ENCODE data around the gene AJM1. TPM values are rescaled to one million over a fixed set of nuclear protein-coding genes. Genes with fewer than 3 reads are reported as not detected.

AJM1 gene
- total and polyA plus RNA-seq, 2 donors (not counting 1 experiment from before 2014, with no cell fraction given): 0.19 to 1.7 TPM

DNA sequence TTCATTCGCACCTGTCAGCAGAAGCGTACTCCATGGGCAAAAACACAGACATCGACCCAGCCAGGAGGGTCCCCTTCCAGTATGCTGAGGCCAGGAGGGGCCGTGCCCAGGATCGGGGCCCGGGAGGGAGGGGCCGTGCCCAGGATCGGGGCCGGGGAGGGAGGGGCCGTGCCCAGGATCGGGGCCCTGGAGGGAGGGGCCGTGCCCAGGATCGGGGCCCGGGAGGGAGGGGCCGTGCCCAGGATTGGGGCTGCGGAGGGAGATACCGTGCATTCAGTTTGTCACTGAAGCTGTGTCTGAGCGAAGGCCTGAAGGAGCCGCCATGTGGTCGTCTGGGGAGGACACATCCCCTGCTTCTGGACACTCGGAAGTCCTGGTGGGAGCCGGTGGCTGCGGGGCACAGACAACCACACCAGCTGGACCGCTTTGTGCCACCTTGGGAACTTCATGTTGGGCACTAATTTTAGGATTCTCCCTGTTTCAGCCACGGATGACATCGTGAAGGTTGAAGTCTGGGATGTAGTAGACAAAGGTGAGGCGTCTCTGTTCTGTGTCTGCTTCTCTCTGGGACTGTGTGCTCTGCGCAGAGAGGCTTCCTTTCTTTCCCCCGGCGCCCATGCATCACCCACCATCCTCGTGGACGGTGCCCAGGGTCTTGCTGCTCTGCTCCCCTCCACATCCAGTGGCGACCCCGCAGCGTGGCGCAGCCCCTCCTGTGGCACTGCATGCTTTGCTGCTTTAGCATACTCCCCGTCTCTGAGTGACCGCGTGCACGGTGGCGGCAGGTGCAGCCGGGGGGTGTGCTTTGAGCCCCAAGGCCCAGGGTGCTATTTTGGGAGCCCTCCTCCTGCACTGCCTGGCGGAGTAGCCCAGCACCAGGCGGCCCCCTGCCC is 16.7 kb upstream of the AJM1 start:
- no peak overlapping the region for H3K27ac ChIP-seq (ENCODE audit: insufficient read depth, low read length)
- H4K20me1 ChIP-seq (ENCODE audit: control insufficient read depth, extremely low read depth, insufficient read depth, low read length): no peaks in the 10 kb centered on the region
- DNase-seq (ENCODE audit: low read depth in 2 of 2): no peak
- peaks cover 3% of the 10 kb centered on the region for H3K4me1 ChIP-seq (ENCODE audit: control insufficient read depth, extremely low read depth, insufficient read depth, low read length)
- peaks cover 32% of the 10 kb centered on the region for H3K36me3 ChIP-seq (ENCODE audit: control insufficient read depth, insufficient read depth, low read length)
- H3K9ac ChIP-seq (ENCODE audit: insufficient read depth, low read length): no peak overlapping the region
- no peaks in the 10 kb centered on the region for H3K27me3 ChIP-seq (ENCODE audit: control insufficient read depth, insufficient read depth, low read length)
- H2AFZ ChIP-seq (ENCODE audit: low read length): no peak overlapping the region
- H3K79me2 ChIP-seq (ENCODE audit: control insufficient read depth, insufficient read depth, low read length): peaks cover 16% of the 10 kb centered on the region
- TF ChIP-seq, protein P1, sequence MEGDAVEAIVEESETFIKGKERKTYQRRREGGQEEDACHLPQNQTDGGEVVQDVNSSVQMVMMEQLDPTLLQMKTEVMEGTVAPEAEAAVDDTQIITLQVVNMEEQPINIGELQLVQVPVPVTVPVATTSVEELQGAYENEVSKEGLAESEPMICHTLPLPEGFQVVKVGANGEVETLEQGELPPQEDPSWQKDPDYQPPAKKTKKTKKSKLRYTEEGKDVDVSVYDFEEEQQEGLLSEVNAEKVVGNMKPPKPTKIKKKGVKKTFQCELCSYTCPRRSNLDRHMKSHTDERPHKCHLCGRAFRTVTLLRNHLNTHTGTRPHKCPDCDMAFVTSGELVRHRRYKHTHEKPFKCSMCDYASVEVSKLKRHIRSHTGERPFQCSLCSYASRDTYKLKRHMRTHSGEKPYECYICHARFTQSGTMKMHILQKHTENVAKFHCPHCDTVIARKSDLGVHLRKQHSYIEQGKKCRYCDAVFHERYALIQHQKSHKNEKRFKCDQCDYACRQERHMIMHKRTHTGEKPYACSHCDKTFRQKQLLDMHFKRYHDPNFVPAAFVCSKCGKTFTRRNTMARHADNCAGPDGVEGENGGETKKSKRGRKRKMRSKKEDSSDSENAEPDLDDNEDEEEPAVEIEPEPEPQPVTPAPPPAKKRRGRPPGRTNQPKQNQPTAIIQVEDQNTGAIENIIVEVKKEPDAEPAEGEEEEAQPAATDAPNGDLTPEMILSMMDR (conservative IDR thresholded peaks at IDR 0.05 in 1 of 2, IDR thresholded peaks at IDR 0.05 in 1 of 2; ENCODE audit: low read depth in 1 of 2, low read length in 2 of 2): no peak
- TF ChIP-seq EZH2 (IDR thresholded peaks at IDR 0.05; ENCODE audit: low read length, missing control alignments): no peak
- no peak overlapping the region for H3K4me3 ChIP-seq (replicated peaks in 1 of 4; ENCODE audit: control extremely low read depth in 1 of 4, insufficient read depth in 1 of 4, low read depth in 3 of 4, low read length in 4 of 4)
- no peak overlapping the region for H3K4me2 ChIP-seq (ENCODE audit: extremely low read depth, insufficient read depth, low read length)
- no peaks in the 10 kb centered on the region for H3K9me3 ChIP-seq (ENCODE audit: control insufficient read depth, insufficient read depth, low read depth, low read length)

DNA sequence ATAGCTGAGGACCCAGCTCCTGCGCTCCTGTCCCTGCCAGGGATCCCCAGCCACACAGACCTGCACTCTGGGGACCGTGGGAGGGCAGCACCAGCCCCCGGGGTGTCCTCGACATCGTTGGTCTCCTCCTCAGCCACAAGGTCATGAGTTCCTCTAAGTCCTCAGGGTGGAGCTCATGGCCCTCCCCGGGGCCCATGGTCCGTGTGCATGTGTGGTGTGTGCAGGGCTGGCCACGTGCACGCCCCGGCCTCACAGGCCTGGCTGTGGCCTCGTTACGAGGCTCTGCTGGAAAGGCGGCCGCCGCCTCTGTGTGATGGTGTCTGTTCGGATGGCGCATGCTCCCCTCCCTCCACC is 16.1 kb upstream of the AJM1 start:
- Histone ChIP-seq H3K4me2 (ENCODE audit: extremely low read depth, insufficient read depth, low read length) (no peak overlapping the region), H3K4me1 (ENCODE audit: control insufficient read depth, extremely low read depth, insufficient read depth, low read length) (peaks cover under 1% of the 10 kb centered on the region), H4K20me1 (ENCODE audit: control insufficient read depth, extremely low read depth, insufficient read depth, low read length) (no peaks in the 10 kb centered on the region), H3K79me2 (ENCODE audit: control insufficient read depth, insufficient read depth, low read length) (peaks cover 10% of the 10 kb centered on the region), H3K4me3 (replicated peaks in 1 of 4; ENCODE audit: control extremely low read depth in 1 of 4, insufficient read depth in 1 of 4, low read depth in 3 of 4, low read length in 4 of 4) (no peak overlapping the region), H3K9ac (ENCODE audit: insufficient read depth, low read length) (no peak overlapping the region), H3K27me3 (ENCODE audit: control insufficient read depth, insufficient read depth, low read length) (no peaks in the 10 kb centered on the region), H3K27ac (ENCODE audit: insufficient read depth, low read length) (no peak overlapping the region), H3K9me3 (ENCODE audit: control insufficient read depth, insufficient read depth, low read depth, low read length) (no peaks in the 10 kb centered on the region), H3K36me3 (ENCODE audit: control insufficient read depth, insufficient read depth, low read length) (peaks cover 33% of the 10 kb centered on the region), H2AFZ (ENCODE audit: low read length) (no peak overlapping the region)
- no peak for DNase-seq (ENCODE audit: low read depth in 2 of 2)
- TF ChIP-seq, protein P1 (conservative IDR thresholded peaks at IDR 0.05 in 1 of 2, IDR thresholded peaks at IDR 0.05 in 1 of 2; ENCODE audit: low read depth in 1 of 2, low read length in 2 of 2): no peak
- no peak for TF ChIP-seq EZH2 (IDR thresholded peaks at IDR 0.05; ENCODE audit: low read length, missing control alignments)

DNA sequence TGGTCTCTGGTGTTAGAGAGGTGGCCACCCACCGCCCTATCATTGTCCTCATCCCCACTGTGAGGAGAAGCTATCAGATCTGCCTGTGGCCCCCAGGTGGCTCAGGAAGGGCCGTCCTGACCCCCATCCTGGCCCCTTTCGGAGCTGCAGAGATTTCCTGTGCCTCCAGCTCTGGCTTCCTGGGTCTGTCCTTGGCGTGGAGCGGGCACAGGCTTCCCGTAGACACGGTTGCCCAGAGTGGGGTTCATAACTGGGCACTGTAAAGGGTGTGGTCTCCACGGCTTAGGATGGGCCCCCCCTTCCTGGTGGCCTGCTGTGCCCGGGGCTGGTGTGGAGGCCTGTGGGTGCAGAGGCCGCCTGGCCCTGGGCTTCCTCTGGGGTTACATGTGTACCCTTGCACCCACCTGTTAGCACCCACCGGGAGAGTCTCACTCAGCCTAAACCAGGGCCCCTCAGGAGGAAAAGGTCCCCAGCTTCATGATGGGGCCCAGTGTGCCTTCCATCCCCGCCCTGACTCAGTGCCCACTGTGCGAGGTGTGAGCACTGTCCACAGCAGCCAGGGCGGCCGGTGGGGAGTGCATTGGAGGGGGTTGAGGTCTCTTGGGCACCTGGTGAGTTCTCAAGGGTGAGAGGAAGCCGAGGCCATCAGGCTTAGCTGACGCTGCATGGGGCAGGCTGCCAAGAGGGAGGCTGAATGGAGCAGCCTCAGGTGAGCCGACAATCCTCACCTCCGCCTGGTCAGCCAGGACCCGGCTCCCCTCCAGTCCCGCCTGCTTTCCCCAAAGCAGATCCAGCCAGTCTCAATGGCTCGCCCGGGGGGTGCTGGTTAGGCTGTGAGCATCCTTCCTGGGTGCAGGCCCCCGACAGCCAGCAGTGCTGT is 15.3 kb upstream of the AJM1 start:
- Histone ChIP-seq H3K36me3 (ENCODE audit: control insufficient read depth, insufficient read depth, low read length) (peaks cover 36% of the 10 kb centered on the region), H2AFZ (ENCODE audit: low read length) (no peak overlapping the region), H3K27ac (ENCODE audit: insufficient read depth, low read length) (no peak overlapping the region), H3K9ac (ENCODE audit: insufficient read depth, low read length) (no peak overlapping the region), H3K27me3 (ENCODE audit: control insufficient read depth, insufficient read depth, low read length) (no peaks in the 10 kb centered on the region), H3K4me3 (replicated peaks in 1 of 4; ENCODE audit: control extremely low read depth in 1 of 4, insufficient read depth in 1 of 4, low read depth in 3 of 4, low read length in 4 of 4) (no peak overlapping the region), H4K20me1 (ENCODE audit: control insufficient read depth, extremely low read depth, insufficient read depth, low read length) (no peaks in the 10 kb centered on the region), H3K4me1 (ENCODE audit: control insufficient read depth, extremely low read depth, insufficient read depth, low read length) (no peaks in the 10 kb centered on the region), H3K9me3 (ENCODE audit: control insufficient read depth, insufficient read depth, low read depth, low read length) (no peaks in the 10 kb centered on the region), H3K4me2 (ENCODE audit: extremely low read depth, insufficient read depth, low read length) (no peak overlapping the region), H3K79me2 (ENCODE audit: control insufficient read depth, insufficient read depth, low read length) (peaks cover 6% of the 10 kb centered on the region)
- TF ChIP-seq EZH2 (IDR thresholded peaks at IDR 0.05; ENCODE audit: low read length, missing control alignments): no peak
- TF ChIP-seq, protein P1 (conservative IDR thresholded peaks at IDR 0.05 in 1 of 2, IDR thresholded peaks at IDR 0.05 in 1 of 2; ENCODE audit: low read depth in 1 of 2, low read length in 2 of 2): no peak
- DNase-seq (ENCODE audit: low read depth in 2 of 2): no peak
